COLO829 (cell line): ENCODE data around the gene SPSB1.

ENCODE experiments used
- DNase-seq: peaks from one replicate; pipeline ENCODE4 v3.0.0; 2012; ENCODE audit warnings: low spot score

The SPSB1 gene

DNA sequence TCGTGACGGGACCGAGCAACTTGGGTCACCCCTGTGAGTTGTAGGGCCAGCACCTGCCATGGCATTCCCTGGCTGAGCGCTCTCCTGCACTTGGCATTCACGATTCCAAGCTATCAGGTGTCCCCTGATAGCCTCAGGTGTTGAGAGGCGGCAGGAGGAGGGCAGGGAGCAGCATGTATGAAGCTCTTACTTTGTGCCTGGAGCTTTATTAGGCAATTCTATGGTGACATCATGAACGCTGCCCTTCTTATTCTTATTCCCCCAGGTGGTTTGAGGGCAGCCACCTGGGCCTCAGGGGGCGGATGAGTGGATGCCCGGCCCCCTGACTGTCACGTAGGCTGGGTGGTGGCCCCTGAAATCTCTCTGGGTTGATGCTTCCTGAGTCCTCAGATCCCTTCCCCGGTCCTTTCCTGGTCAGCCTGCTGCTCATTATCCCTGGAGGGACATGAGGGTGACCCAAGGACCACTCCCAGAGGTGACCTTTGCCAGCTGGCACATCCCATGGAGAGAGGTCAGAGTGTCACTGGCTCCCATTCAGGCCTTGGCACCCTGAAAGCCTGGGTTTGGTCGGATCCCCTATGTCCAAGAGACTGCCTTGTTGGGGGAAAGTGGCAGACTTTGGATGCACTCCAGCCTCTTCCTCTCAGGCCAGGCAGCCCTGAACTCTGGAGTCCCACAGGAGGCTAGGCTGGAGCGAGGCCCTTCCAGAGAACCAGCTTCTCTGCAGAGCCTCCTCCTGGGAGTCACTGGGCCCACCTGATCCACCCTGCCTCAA lies 51.9 kb downstream of the SPSB1 start:
- no peak for DNase-seq

DNA sequence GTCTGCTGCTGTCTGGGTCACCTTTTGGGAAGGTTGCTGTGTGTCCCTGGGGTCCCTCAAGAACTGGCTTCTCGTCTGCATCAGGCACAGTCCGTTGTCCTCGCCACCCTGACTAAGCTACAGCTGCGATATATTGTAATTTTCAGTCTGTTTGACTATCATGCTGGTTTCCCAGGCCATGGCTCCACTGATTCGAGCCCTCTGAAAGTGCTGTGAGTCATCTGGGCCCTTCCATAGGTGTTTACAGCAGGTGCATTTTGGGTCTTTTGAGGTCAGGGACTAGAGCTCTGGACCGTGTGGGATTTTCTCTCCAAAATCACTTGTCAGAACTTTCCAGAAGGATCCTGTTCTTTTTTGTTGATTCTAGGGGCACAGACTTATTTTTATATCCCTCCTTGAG lies 52.8 kb downstream of the SPSB1 start:
- DNase-seq: no peak

DNA sequence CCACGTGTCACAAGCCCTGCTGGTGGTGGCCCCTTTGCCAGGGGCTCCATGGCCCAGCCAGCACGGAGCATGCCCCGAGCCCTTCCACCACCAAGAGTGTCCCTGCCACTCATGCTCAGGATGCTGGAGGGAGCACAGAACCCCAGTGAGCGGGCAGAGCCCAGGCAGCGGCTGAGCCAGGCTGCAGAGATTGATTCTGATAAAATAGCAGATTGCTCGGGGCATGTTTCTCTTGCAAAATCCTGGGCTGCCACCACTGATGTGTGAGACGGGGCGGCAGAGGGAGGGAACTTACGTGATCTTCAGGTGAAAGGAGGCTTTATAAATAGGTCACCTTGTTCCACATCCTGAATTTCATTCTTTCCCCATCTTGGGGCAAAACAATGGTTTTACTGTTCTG lies 53.2 kb downstream of the SPSB1 start:
- no peak for DNase-seq

DNA sequence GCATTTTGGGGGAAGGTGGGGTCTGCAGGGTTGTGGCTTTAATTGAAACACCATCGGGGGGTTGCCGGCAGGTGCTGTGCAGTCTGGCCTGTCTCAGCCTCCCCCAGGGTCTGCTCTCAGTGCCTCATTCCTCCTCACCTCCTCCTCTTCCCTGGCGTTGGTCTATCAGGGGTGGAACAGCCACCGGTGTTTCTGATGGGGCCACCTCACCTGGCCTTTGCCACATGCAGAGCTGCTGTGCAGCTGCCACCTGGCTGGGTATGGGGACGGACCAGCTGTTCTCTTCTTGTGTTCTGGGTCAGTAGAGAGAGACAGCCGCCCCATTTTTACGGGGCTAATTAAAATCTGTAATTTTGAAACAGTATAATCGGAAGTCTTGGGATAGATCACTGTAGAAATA lies 53.9 kb downstream of the SPSB1 start:
- no peak for DNase-seq

DNA sequence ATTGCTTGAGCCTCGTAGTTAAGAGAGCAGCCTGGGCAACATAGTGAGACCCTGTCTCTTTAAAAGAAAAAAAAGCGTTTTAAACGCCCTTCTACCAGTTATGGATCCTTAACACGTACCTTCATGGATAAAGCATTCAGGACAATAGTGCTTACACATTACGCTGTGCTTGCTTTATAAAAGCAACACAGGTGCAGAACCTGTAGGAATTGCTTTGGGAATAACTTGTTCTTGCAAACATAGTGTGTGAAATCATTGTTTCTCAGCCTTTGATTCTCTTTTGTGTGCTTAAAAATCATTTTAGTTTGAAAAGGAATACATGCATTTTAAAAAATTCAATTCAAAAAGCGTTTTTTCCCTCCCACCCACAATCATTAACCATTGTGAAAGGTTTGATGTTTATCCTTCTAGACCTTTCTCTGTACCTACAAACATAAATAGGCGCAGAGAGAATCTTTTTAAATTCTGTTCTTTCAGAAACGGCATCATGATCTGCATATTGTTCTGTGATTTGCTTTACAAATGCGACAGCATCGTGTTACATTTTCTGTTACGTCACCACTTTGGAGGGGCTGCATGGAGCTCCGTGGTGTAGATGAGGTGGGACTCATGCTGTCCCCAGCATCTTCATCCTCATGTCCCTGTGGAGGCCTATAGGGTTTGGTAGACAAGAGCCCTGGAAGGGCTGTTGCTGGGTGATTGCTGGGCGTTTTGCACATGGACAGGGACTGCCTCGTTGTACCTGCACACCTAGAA lies 54.6 kb downstream of the SPSB1 start:
- DNase-seq: no peak

DNA sequence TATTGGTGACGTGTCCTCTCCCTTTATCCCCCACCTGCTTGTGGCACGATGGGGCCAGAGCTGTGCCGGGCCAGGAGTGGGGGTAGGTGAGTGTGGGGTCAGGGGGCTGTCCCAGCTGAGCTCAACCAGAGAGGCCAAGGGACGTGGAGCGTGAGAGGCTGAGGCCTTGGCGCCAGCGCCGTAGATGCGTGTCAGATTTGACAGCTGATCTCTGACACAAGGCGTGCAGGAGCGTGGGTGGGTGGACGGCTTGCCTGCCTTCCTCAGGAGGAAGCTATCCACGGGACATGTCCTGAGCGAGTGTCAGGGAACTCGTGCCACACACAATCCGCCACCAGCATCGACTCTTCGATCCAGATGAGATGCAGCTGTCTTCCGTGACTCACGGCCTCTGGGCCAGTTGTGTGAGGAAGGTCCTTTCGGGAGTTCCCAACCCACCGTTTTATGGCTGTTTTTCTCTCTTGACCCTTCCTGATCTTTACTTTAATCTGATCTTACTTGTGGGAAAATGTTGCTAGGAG lies 56.7 kb downstream of the SPSB1 start:
- DNase-seq: no peak

DNA sequence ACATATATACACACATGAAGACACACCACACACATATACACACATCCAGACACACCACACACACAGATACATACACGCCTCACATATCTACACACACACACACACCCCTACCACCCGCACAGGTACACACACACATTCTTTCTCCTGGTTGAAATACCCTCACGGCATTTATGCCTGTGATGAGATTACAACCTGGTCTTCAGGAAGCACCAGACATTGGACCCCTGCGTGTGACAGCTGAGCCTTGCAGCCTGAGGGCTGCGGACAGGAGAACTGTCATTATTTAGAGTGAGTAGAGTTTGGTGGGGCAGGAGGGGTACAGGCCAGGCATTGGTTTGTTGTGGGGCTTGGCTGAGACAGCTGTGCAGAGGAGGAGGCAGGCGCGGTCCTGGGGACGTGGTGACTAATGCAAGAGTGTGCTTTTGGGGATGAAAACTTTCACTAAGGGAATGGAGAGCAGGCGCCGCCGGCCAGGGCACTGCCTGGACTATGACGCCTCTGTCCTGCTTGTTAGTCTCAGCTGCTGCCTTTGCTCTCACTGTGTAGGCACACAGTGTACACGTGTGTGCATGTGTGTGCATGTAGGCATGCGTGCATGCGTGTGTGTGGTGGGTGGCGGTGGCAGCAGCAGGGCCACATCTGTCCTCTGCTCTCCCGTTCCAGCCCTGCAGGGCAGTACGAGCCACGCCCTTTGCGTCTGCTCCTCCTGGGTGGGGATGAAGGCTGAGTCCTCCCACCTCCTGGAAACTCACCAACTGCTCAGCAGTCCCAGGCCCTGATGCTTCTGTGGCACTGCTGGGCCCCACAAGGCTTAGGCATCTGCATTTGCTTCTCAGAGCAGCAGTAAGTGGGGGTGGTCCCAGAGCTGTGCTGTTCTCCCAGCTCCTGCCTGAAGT lies 57.6 kb downstream of the SPSB1 start:
- DNase-seq: no peak

DNA sequence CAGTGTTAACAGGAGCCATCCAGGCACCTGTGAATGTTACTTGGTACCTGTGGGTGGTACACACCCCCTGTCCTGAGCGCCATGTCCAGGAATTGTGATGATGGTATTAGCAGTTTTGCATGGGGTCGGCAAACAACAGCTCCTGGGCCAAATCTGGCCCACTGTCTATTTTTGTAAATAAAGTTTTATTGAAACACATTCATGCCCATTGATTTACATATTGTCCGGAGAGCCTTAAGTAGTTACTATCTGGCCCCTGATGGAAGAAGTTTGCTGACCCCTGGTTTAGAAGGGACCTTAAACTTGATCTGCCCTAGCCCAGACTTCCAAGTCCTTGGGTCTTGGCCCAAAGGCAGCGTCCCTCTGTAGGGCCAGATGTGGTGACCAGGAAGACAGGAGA lies 58.3 kb downstream of the SPSB1 start:
- DNase-seq: no peak

DNA sequence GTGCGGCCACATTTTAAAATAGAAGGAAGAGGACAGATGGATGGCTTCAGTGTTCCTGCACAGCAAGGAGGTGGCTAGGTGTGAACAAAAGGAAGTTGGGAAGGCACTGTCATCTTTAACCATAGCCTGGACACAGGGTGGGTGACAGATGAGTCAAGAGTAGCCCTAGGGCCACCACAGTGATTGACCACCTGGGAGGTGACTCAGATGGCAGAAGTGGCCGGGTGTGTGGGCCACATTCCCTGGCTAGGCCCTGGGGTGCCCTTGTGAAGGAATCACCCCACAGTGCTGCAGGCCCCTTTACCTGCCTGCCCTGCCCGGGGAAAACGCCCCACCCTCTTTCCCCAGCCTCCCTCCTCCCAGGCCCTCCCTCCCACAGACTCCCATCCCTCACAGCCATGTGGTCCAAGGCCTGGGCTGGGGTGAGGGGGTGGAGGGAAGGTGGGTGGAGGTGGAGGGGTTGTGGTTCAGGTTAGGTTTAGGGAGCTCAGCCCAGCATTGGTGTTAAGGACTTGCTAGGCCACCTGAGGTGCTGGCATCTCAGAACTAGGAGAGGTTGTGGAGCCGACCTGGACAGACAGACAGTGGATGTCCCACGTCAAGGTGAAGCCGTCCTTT lies 59.1 kb downstream of the SPSB1 start:
- DNase-seq: no peak

DNA sequence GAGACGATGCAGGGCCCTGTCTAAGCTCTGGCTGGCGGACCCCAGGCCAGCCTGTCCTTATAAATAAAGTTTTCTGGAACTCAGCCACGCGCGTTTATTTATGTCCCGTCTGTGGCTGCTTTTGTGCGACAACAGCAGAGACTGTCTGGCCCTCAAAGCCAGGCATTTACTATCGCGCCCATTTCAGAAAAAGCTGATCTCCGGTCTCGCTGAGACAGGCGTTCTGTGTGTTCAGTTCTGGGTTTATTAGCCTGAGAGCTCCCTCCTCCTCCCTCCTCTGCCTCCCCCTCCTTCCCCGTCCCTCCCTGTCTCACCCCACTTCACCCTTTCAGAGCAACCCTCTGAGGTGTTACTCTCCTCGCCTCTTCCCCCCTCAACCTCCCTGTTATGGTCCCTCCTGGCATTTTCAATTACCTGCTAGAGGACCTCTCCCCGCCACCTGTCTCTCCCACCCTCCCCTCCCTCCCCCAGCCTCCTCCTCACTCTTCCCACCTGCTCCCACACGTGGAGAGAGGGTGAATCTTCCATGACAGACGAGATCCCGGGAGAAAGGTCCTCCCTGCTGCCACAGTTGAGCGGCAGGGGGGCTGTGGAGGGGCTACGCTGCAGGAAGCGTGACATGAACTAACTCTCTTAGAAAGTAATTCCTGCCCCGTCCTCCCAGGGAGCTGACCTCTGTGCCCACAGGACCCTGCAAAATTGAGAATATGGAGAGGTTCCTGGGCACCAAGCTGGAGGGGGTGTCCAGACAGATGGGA lies 59.9 kb downstream of the SPSB1 start:
- no peak for DNase-seq

DNA sequence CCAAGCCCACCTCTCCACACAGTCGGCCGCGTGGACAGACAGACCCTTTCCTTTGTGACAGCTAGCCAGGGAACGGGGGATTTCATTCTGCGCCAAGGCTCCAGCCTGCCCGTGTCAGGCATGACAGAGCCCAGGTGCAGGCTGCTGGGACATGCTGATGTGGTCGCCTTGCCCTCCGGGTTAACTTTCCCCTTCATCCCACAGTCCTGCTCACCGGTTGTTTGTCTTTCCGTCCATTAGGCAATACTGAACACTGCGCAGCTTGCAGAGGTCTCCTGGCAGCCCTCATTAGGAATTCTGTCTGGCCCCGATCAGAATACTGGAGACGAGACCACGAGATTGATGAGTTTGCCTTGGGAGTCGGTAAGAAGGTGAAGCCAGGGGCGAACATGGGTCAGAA lies 62.8 kb downstream of the SPSB1 start:
- DNase-seq: no peak

DNA sequence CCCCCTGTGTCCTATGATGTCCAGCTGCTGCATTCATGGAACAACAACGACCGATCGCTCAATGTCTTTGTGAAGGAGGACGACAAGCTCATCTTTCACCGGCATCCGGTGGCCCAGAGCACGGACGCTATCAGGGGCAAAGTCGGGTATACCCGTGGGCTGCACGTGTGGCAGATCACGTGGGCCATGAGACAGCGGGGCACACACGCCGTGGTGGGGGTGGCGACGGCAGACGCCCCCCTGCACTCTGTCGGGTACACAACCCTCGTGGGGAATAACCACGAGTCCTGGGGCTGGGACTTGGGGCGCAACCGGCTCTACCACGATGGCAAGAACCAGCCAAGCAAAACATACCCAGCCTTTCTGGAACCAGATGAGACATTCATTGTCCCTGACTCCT lies 63.3 kb downstream of the SPSB1 start:
- DNase-seq: no peak

DNA sequence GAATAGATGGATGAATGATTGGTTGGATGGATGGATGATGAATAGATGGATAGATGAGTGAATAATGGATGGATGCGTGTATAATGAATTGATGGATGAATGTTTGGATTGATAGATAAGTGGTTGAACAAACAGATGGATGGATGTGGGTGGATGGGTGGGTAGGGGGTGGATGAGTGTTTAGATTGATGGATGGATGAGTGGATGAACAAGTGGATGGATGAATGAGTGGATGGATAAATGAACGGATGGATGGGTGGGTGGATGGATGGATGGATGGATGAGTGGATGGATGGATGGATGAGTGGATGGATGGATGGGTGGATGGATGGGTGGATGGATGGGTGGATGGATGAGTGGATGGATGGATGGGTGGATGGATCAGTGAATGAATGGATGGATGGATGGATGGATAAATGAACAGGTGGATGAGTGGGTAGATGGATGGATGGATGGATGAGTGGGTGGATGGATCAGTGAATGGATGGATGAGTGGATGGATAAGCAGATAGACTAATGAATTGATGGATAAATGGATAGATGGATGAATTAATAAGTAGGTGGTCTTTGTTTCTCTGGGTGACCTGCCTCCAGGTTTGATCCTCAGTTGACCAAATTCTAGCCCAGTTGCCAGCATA lies 64.3 kb downstream of the SPSB1 start:
- no peak for DNase-seq

DNA sequence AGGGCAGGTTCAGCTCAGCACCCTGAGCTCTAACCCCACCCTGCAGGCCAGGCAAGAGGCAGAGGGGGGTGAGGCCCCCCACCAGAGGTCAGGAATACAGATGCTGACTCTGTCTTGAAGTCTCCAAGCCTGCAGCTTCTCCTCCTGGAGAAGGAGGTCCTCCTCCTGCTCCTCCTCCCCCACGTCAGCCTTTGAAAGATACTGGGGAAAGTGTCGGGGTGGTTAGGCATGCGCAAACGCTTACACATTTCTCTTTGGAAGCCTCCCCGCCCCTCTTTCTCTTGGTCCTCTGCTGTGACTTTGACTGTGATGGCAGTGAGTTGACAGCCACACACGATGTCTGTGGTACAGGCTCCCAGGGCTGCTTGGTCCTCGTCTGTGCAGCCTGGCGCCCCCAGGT lies 65.3 kb downstream of the SPSB1 start:
- no peak for DNase-seq

DNA sequence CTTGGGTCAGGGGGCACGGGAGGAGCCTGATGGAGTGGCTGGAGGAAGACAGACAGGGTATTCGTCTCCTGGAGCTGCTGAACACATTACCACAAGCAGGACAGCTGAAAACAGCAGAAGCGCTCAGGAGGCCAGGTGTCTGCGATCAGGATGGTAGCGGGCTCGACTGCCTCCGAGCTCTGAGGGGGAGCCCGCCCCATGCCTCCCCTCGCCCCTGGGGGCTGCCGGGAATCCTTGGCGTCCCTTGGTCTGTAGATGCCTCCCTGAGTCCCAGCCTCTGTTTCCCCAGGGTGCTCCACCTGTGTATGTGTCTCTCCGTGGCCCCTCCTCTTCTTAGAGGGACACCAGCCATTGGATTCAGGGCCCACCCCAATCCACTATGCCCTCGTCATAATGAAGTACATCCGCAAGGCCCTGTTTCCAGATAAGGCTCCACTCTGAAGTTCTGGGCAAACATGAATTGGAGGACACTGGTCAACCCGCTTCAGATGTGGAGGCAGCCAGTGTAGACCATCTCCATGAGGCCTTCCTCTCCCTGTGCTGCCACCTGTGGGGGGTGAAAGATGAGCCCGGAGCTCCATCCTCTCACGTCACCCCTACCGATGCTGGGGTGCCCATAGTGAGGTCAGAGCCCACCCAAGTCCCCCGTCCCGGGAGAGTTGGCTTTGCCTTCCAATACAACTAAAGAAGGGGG lies 67.8 kb downstream of the SPSB1 start:
- DNase-seq: no peak

DNA sequence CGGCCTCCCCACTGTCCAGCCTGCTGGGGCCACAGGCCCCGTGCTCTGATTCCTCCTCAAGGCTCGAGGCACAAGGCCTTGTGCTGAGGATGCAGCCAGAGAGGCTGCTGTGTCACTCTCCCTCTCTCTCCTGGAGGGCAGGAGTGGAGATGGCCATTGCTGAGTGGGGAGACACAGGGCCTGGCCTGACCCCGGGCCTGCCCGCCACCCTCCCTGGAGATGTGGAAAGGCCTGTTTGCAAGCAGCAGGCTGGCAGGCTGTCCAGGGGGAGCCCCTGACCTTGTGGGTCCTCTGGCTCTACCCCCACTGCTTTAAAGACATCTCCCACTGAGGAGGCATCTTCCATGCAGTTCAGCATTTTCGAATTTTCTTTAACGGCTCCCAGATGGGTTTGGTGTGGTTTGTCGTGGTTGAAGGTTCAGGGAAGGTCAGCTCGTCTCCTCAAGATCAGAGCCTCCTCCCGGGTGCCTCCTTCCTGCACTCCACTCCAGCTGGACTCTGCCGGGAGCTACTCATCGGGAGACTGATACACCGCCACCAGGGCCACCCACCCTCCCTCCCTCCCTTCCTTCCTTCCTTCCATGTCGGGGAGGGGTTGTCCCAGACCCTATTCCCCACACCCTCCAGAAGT lies 69.1 kb downstream of the SPSB1 start:
- DNase-seq: no peak

DNA sequence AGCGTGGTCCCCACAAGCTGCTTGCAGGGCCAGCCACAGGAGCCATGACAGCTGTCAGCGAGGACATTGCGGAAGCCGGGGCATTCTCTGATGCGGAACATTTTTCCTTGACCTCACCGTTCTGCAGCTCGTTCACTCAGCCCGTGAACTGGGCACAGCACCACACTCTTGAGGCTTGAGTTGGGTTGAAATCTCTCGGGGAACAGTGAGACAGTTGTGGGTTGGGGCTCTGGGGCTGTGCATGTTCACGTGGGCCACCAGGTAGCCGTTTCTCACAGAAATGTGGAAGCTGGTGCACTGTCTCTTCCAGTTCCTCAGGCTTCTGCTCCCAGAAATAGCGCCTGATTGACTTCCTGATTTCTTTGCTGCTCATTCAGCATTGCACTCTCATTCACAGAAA lies 69.8 kb downstream of the SPSB1 start:
- no peak for DNase-seq

DNA sequence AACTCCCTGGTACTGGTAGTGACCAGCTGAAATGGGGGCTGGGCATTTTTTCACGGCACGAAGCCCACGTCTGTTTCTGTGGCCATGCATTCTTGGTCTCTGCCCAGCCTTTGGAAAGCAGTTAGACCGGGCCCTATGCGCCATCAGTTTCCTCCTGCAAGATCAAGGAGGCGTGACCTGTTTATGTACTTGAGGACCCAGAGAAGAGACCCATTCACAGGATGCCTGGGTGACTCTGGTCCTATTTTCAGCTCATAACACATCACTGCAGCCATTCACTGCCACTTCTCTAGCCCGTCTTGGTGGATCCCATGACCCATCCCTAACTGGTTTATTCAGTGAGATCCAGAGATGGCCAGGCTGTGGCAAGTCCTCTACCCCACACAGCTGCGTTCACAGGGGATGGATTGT lies 70.4 kb downstream of the SPSB1 start:
- no peak for DNase-seq

DNA sequence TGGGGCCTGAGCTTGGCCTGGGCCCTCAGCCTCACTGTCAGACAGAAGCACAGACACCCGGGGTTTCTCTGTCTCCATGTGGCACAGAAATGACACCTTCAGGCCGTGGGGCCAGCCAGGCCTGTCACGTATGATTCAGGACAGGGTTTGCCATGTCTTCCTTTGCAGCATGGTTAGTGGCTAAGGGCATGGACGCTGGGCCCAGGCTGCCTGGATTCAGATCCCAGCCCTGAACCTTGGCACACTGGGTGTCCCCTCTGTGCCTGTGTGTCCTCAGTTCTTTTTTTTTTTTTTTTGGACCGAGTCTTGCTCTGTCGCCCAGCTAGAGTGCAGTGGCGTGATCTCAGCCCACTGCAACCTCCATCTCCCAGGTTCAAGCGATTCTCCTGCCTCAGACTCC lies 73.6 kb downstream of the SPSB1 start:
- DNase-seq: no peak
